Endodermal cell (in vitro differentiated cells): Measurements from ENCODE around the gene NENF. TPM values are rescaled to one million over a fixed set of nuclear protein-coding genes. Genes with fewer than 3 reads are reported as not detected.

Experiments
- DNase-seq: peaks from one replicate; pipeline ENCODE4 v3.0.0-alpha.2; 2017
- H3K27ac ChIP-seq: 2 replicates; pipeline ENCODE4 v1.5.1; 2013; ENCODE audit warnings: mild to moderate bottlenecking, low read depth, low read length, moderate library complexity
- H3K27me3 ChIP-seq: 2 replicates; pipeline ENCODE4 v1.6.1; 2013; ENCODE audit warnings: mild to moderate bottlenecking, low read length, moderate library complexity; ENCODE audit not compliant: insufficient read depth, control insufficient read depth, poor library complexity, severe bottlenecking
- H3K36me3 ChIP-seq: 2 replicates; pipeline ENCODE4 v1.7.0; 2013; ENCODE audit warnings: mild to moderate bottlenecking, low read length, moderate library complexity; ENCODE audit not compliant: control insufficient read depth, insufficient read depth
- H3K4me1 ChIP-seq: one replicate; pipeline ENCODE4 v1.7.0; 2013; ENCODE audit warnings: low read length; ENCODE audit not compliant: control insufficient read depth, insufficient read depth
- H3K4me3 ChIP-seq: 2 replicates; pipeline ENCODE4 v1.5.1; 2013; ENCODE audit warnings: mild to moderate bottlenecking, low read length, moderate library complexity
- H3K9ac ChIP-seq: 2 replicates; pipeline ENCODE4 v1.6.1; 2013; ENCODE audit warnings: mild to moderate bottlenecking, low read length, moderate library complexity; ENCODE audit not compliant: poor library complexity, severe bottlenecking; ENCODE audit errors: extremely low read depth
- H3K9me3 ChIP-seq: 2 replicates; pipeline ENCODE4 v1.6.1; 2013; ENCODE audit warnings: mild to moderate bottlenecking, low read length, moderate library complexity; ENCODE audit not compliant: control insufficient read depth
- H3K27ac Mint-ChIP-seq: 2 replicates; pipeline ENCODE4 v1.8.0; 2020; ENCODE audit warnings: mixed read lengths
- H3K27me3 Mint-ChIP-seq: 2 replicates; pipeline ENCODE4 v1.8.0; 2021; ENCODE audit warnings: mild to moderate bottlenecking, mixed read lengths; ENCODE audit not compliant: insufficient read depth
- H3K36me3 Mint-ChIP-seq: 2 replicates; pipeline ENCODE4 v1.8.0; 2020; ENCODE audit warnings: low read depth, mixed read lengths
- H3K4me1 Mint-ChIP-seq: 2 replicates; pipeline ENCODE4 v1.8.0; 2020; ENCODE audit warnings: mixed read lengths
- H3K4me3 Mint-ChIP-seq: 2 replicates; pipeline ENCODE4 v1.8.0; 2020; ENCODE audit warnings: mild to moderate bottlenecking, moderate library complexity, mixed read lengths
- H3K9me3 Mint-ChIP-seq: 2 replicates; pipeline ENCODE4 v1.8.0; 2020; ENCODE audit warnings: mild to moderate bottlenecking, mixed read lengths
- CTCF ChIP-seq: fragments of 200-600 bp; sonication (generic); conservative IDR thresholded peaks from 2 replicates; pipeline ENCODE4 v1.5.0; 2021; ENCODE audit warnings: antibody characterized with exemption, mild to moderate bottlenecking
- WGBS, 2 experiments: methylation state at CpG; one replicate each; pipeline versions ENCODE4 v1.1.5 to v1.1.7; 2013; ENCODE audit warnings: missing lambda C conversion rate in 2 of 2, mixed read lengths in 1 of 2; ENCODE audit not compliant: insufficient coverage in 1 of 2, insufficient read length in 1 of 2; 5-methylcytosine and 5-hydroxymethylcytosine counted together
- total RNA-seq, 2 donors: library from RNA; stranded (reverse); fragmentation: NEBNext Ultra II Directional in 1 of 2; extraction: Animal tissue kit (Norgen Biotek cat#: 25700) in 1 of 2; gene quantifications; 2 replicates in 1 of 2; 3 replicates in 1 of 2; pipeline ENCODE4 v1.2.1, GENCODE V29; 2021

NENF gene
- total RNA-seq, 2 donors from 2014 or later: 27.0 to 35.3 TPM

DNA sequence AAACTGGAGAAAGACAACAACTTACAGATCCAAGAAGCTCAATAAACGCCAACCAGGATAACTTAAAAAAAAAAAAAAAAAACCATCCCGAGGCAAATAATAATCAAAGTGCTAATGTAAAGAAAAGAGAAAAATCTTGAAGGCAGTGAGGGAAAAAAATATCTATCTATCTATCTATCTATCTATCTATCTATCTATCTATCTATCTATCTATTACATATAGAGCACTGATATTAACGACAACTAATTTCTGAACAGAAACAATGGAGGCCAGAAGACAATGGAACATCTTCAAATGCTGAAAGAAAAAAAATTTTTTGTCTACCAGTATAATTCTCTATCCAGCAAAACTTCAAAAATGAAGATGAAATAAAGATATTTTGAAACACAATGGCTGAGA lies 36.1 kb upstream of the NENF start:
- H3K27ac Mint-ChIP-seq: no peak overlapping the region
- no peaks in the 10 kb centered on the region for H3K27me3 Mint-ChIP-seq
- no peak for TF ChIP-seq CTCF
- Histone ChIP-seq H3K36me3 (peaks cover 35% of the 10 kb centered on the region), H3K4me1 (no peaks in the 10 kb centered on the region), H3K27ac (no peak overlapping the region), H3K4me3 (no peak overlapping the region), H3K27me3 (no peaks in the 10 kb centered on the region), H3K9ac (no peak overlapping the region), H3K9me3 (peaks cover 36% of the 10 kb centered on the region)
- no peak for DNase-seq
- H3K36me3 Mint-ChIP-seq: peaks cover 72% of the 10 kb centered on the region
- peaks cover 54% of the 10 kb centered on the region for H3K9me3 Mint-ChIP-seq
- H3K4me3 Mint-ChIP-seq: no peak overlapping the region
- 100% methylated on average over 2 of the region's 3 CpGs; no CpG with 5 or more reads in 1 of the 2 experiments for WGBS, 2 experiments
- no peaks in the 10 kb centered on the region for H3K4me1 Mint-ChIP-seq

- peaks cover 72% of the 10 kb centered on the region for H3K36me3 Mint-ChIP-seq
- H3K9me3 Mint-ChIP-seq: peaks cover 50% of the 10 kb centered on the region
- no peak for TF ChIP-seq CTCF
- no peaks in the 10 kb centered on the region for H3K4me1 ChIP-seq
- H3K27me3 Mint-ChIP-seq: no peaks in the 10 kb centered on the region
- no peaks in the 10 kb centered on the region for H3K27me3 ChIP-seq
- H3K4me1 Mint-ChIP-seq: no peaks in the 10 kb centered on the region
- H3K36me3 ChIP-seq: peaks cover 39% of the 10 kb centered on the region
- no peak overlapping the region for H3K27ac Mint-ChIP-seq
- H3K4me3 Mint-ChIP-seq: no peak overlapping the region
- H3K4me3 ChIP-seq: no peak overlapping the region
- 94 to 100% methylated on average over 1 of the region's 1 CpG for WGBS, 2 experiments
- H3K9me3 ChIP-seq: peaks cover 36% of the 10 kb centered on the region
- H3K9ac ChIP-seq: no peak overlapping the region
- DNase-seq: no peak
- H3K27ac ChIP-seq: no peak overlapping the region
These were observed 35.5 kb upstream of the NENF start for GRCh38 chr1:212397171-212397570.

GRCh38 chr1:212401042-212401441 lies 31.7 kb upstream of the NENF start:
- peak; percentile 6 for DNase-seq
- Histone ChIP-seq H3K27me3 (no peaks in the 10 kb centered on the region), H3K27ac (no peak overlapping the region), H3K4me1 (no peaks in the 10 kb centered on the region), H3K4me3 (no peak overlapping the region), H3K36me3 (peaks cover 64% of the 10 kb centered on the region), H3K9me3 (peaks cover 31% of the 10 kb centered on the region), H3K9ac (no peak overlapping the region)
- Mint-ChIP-seq H3K9me3 (peaks cover 26% of the 10 kb centered on the region), H3K36me3 (peaks cover 82% of the 10 kb centered on the region), H3K27me3 (no peaks in the 10 kb centered on the region), H3K4me3 (no peak overlapping the region), H3K4me1 (no peaks in the 10 kb centered on the region), H3K27ac (no peak overlapping the region)
- WGBS, 2 experiments: 85 to 96% methylated on average over 3 to 4 of the region's 4 CpGs
- no peak for TF ChIP-seq CTCF
